Trophoblast cell (in vitro differentiated cells and primary cell): ENCODE data around the gene APMAP.

Experiments
- DNase-seq, 2 donors: peaks; one replicate each; pipeline ENCODE4 v3.0.0-alpha.2; 2016
- H2AFZ ChIP-seq: 2 replicates; pipeline ENCODE4 v1.6.1; 2013; ENCODE audit warnings: low read length, moderate library complexity, mild to moderate bottlenecking; ENCODE audit not compliant: insufficient read depth, poor library complexity
- H2AK5ac ChIP-seq: 2 replicates; pipeline ENCODE4 v1.6.1; 2013; ENCODE audit warnings: mild to moderate bottlenecking, low read length
- H2BK120ac ChIP-seq: 2 replicates; pipeline ENCODE4 v1.6.1; 2013; ENCODE audit warnings: low read length, mild to moderate bottlenecking, moderate library complexity; ENCODE audit not compliant: insufficient read depth, poor library complexity
- H2BK12ac ChIP-seq: 2 replicates; pipeline ENCODE4 v1.6.1; 2013; ENCODE audit warnings: mild to moderate bottlenecking, low read length, moderate library complexity
- H2BK5ac ChIP-seq: 2 replicates; pipeline ENCODE4 v1.6.1; 2013; ENCODE audit warnings: low read length, low read depth, moderate library complexity, mild to moderate bottlenecking; ENCODE audit not compliant: poor library complexity
- H3K14ac ChIP-seq: 2 replicates; pipeline ENCODE4 v1.6.1; 2013; ENCODE audit warnings: mild to moderate bottlenecking, low read length
- H3K18ac ChIP-seq: 2 replicates; pipeline ENCODE4 v1.6.1; 2013; ENCODE audit warnings: mild to moderate bottlenecking, low read length
- H3K23ac ChIP-seq: 2 replicates; pipeline ENCODE4 v1.6.1; 2013; ENCODE audit warnings: low read length
- H3K27ac ChIP-seq: 2 replicates; pipeline ENCODE4 v1.5.1; 2013; ENCODE audit warnings: low read depth, mild to moderate bottlenecking, inconsistent platforms, low read length, moderate library complexity
- H3K27me3 ChIP-seq: 2 replicates; pipeline ENCODE4 v1.6.1; 2013; ENCODE audit warnings: inconsistent platforms, mild to moderate bottlenecking, low read length, moderate library complexity; ENCODE audit not compliant: insufficient read depth
- H3K36me3 ChIP-seq, 2 experiments: 1 replicate in 1 of 2; 2 replicates in 1 of 2; pipeline ENCODE4 v1.6.1; 2013; ENCODE audit warnings: low read length in 2 of 2, mild to moderate bottlenecking in 2 of 2, moderate library complexity in 1 of 2; ENCODE audit not compliant: insufficient read depth in 2 of 2, control insufficient read depth in 1 of 2
- H3K4ac ChIP-seq: 2 replicates; pipeline ENCODE4 v1.6.1; 2013; ENCODE audit warnings: low read depth, mild to moderate bottlenecking, low read length, moderate library complexity
- H3K4me1 ChIP-seq, 2 experiments: 1 replicate in 1 of 2; 2 replicates in 1 of 2; pipeline ENCODE4 v1.6.1; 2013; ENCODE audit warnings: low read length in 2 of 2, mild to moderate bottlenecking in 2 of 2, moderate library complexity in 1 of 2; ENCODE audit not compliant: insufficient read depth in 2 of 2, control insufficient read depth in 1 of 2
- H3K4me2 ChIP-seq: 2 replicates; pipeline ENCODE4 v1.6.1; 2013; ENCODE audit warnings: inconsistent platforms, mild to moderate bottlenecking, low read length, moderate library complexity
- H3K4me3 ChIP-seq: 2 replicates; pipeline ENCODE4 v1.5.1; 2013; ENCODE audit warnings: mild to moderate bottlenecking, low read depth, low read length, inconsistent platforms
- H3K79me1 ChIP-seq: one replicate; pipeline ENCODE4 v1.6.1; 2013; ENCODE audit warnings: low read length
- H3K79me2 ChIP-seq: 2 replicates; pipeline ENCODE4 v1.6.1; 2013; ENCODE audit warnings: low read length, mild to moderate bottlenecking; ENCODE audit not compliant: control insufficient read depth, insufficient read depth, poor library complexity
- H3K9ac ChIP-seq: 2 replicates; pipeline ENCODE4 v1.6.1; 2013; ENCODE audit warnings: mild to moderate bottlenecking, low read length
- H3K9me3 ChIP-seq: 2 replicates; pipeline ENCODE4 v1.6.1; 2013; ENCODE audit warnings: low read depth, mild to moderate bottlenecking, control low read depth, inconsistent platforms, low read length; ENCODE audit not compliant: insufficient read depth
- H4K12ac ChIP-seq: 2 replicates; pipeline ENCODE4 v1.6.1; 2013; ENCODE audit warnings: low read depth, mild to moderate bottlenecking, low read length, moderate library complexity
- H4K8ac ChIP-seq: 2 replicates; pipeline ENCODE4 v1.6.1; 2013; ENCODE audit warnings: low read depth, mild to moderate bottlenecking, low read length, moderate library complexity
- H4K91ac ChIP-seq: one replicate; pipeline ENCODE4 v1.6.1; 2013; ENCODE audit warnings: low read depth, mild to moderate bottlenecking, low read length, moderate library complexity
- WGBS: extraction: QIAGEN DNeasy Blood & Tissue Kit; methylation state at CpG from one replicate; pipeline ENCODE4 v1.1.7; 2013; ENCODE audit warnings: missing lambda C conversion rate; ENCODE audit not compliant: insufficient read length, insufficient coverage; ENCODE audit errors: extremely low coverage; 5-methylcytosine and 5-hydroxymethylcytosine counted together

Gene APMAP

GRCh38 chr20:25022680-25023079 is 30.1 kb upstream of the APMAP start:
- no peak overlapping the region for H3K27ac ChIP-seq

GRCh38 chr20:25021336-25021735 is 28.8 kb upstream of the APMAP start:
- no peak overlapping the region for H3K4me2 ChIP-seq
- H3K4ac ChIP-seq = no peak overlapping the region
- H2BK5ac ChIP-seq = no peak overlapping the region
- no CpG with 5 or more reads among the region's 6 CpGs for whole genome bisulfite sequencing
- no peak overlapping the region for H2AK5ac ChIP-seq
- H3K9ac ChIP-seq = no peak overlapping the region
- no peak overlapping the region for H3K4me3 ChIP-seq
- no peak overlapping the region for H4K8ac ChIP-seq
- no peak overlapping the region for H3K18ac ChIP-seq
- H3K36me3 ChIP-seq = no peaks in the 10 kb centered on the region
- H4K91ac ChIP-seq = no peak overlapping the region
- H3K27me3 ChIP-seq = no peaks in the 10 kb centered on the region
- H2BK120ac ChIP-seq = no peak overlapping the region
- H3K79me2 ChIP-seq = no peaks in the 10 kb centered on the region
- H3K9me3 ChIP-seq = peaks cover 1% of the 10 kb centered on the region
- no peak overlapping the region for H3K27ac ChIP-seq
- peaks cover 5 to 6% of the 10 kb centered on the region in 2 experiments for H3K4me1 ChIP-seq
- no peak overlapping the region for H2BK12ac ChIP-seq
- no peak overlapping the region for H4K12ac ChIP-seq
- no peak overlapping the region for H2AFZ ChIP-seq
- H3K23ac ChIP-seq = no peak overlapping the region
- H3K79me1 ChIP-seq = no peaks in the 10 kb centered on the region
- H3K14ac ChIP-seq = no peak overlapping the region
- no peak for DNase-seq

More at GRCh38 chr20:25022680-25023079, 30.1 kb upstream of the APMAP start:
- Histone ChIP-seq H3K36me3 (no peaks in the 10 kb centered on the region), H3K23ac (no peak overlapping the region), H3K4me3 (no peak overlapping the region), H2BK120ac (no peak overlapping the region), H3K4me1 (peaks cover 0 to under 1% of the 10 kb centered on the region in 2 experiments), H3K18ac (no peak overlapping the region), H3K79me1 (no peaks in the 10 kb centered on the region), H4K12ac (no peak overlapping the region), H3K27me3 (no peaks in the 10 kb centered on the region), H3K9me3 (peaks cover 1% of the 10 kb centered on the region), H2AFZ (peak overlapping the region; percentile 13), H3K79me2 (no peaks in the 10 kb centered on the region), H3K4ac (no peak overlapping the region), H2BK12ac (no peak overlapping the region), H4K8ac (no peak overlapping the region), H2AK5ac (no peak overlapping the region), H3K14ac (no peak overlapping the region), H3K4me2 (no peak overlapping the region), H3K9ac (no peak overlapping the region), H4K91ac (no peak overlapping the region), H2BK5ac (no peak overlapping the region)
- no CpG with 5 or more reads among the region's 11 CpGs for WGBS
- peak in 1 of 2 donors; percentile 9 for DNase-seq

GRCh38 chr20:25020901-25021301 is 28.4 kb upstream of the APMAP start:
- H3K4me3 ChIP-seq = no peak overlapping the region
- H3K79me1 ChIP-seq = no peaks in the 10 kb centered on the region
- H3K27me3 ChIP-seq = no peaks in the 10 kb centered on the region
- no peaks in the 10 kb centered on the region for H3K79me2 ChIP-seq
- no peak overlapping the region for H3K4me2 ChIP-seq
- no peak overlapping the region for H2BK5ac ChIP-seq
- no peak overlapping the region for H3K4ac ChIP-seq
- no peak overlapping the region for H2BK12ac ChIP-seq
- no peaks in the 10 kb centered on the region for H3K36me3 ChIP-seq
- no peak overlapping the region for H4K8ac ChIP-seq
- no CpG with 5 or more reads among the region's 6 CpGs for WGBS
- DNase-seq = no peak
- no peak overlapping the region for H4K91ac ChIP-seq
- H3K23ac ChIP-seq = no peak overlapping the region
- no peak overlapping the region for H2AFZ ChIP-seq
- no peak overlapping the region for H3K27ac ChIP-seq
- no peak overlapping the region for H2AK5ac ChIP-seq
- no peak overlapping the region for H4K12ac ChIP-seq
- H3K4me1 ChIP-seq = peaks cover 5 to 6% of the 10 kb centered on the region in 2 experiments
- no peak overlapping the region for H3K14ac ChIP-seq
- H2BK120ac ChIP-seq = no peak overlapping the region
- no peak overlapping the region for H3K9ac ChIP-seq
- no peak overlapping the region for H3K18ac ChIP-seq
- H3K9me3 ChIP-seq = peaks cover 1% of the 10 kb centered on the region

GRCh38 chr20:25020345-25020744 is 27.8 kb upstream of the APMAP start:
- Histone ChIP-seq H3K9me3 (peaks cover 1% of the 10 kb centered on the region), H3K79me1 (no peaks in the 10 kb centered on the region), H3K27ac (no peak overlapping the region), H3K9ac (no peak overlapping the region), H4K12ac (no peak overlapping the region), H4K91ac (no peak overlapping the region), H2BK12ac (no peak overlapping the region), H2AFZ (no peak overlapping the region), H4K8ac (no peak overlapping the region), H3K18ac (no peak overlapping the region), H3K4me3 (no peak overlapping the region), H3K4me2 (no peak overlapping the region), H3K23ac (no peak overlapping the region), H3K14ac (no peak overlapping the region), H2AK5ac (no peak overlapping the region), H2BK5ac (no peak overlapping the region), H3K4ac (no peak overlapping the region), H3K27me3 (no peaks in the 10 kb centered on the region), H3K36me3 (no peaks in the 10 kb centered on the region), H2BK120ac (no peak overlapping the region), H3K79me2 (no peaks in the 10 kb centered on the region), H3K4me1 (peaks cover 5 to 6% of the 10 kb centered on the region in 2 experiments)
- DNase-seq = no peak
- WGBS = no CpG with 5 or more reads among the region's 5 CpGs
